Testis (tissue), 3 donors: ENCODE results near the gene FAM98A. TPM values are rescaled to one million over a fixed set of nuclear protein-coding genes. Genes with fewer than 3 reads are reported as not detected.
A peak's percentile ranks its signal among the peaks of the same experiment; 100 is the strongest.

Experiments
- DNase-seq: peaks from one replicate; pipeline ENCODE4 v3.0.0-alpha.2; 2019
- H3K27ac ChIP-seq, 2 donors: fragments of 200-600 bp; sonication (generic); one replicate each; pipeline ENCODE4 v1.5.1; 2019
- H3K27me3 ChIP-seq: fragments of 200-600 bp; sonication (generic); one replicate; pipeline ENCODE4 v1.5.1; 2019
- H3K36me3 ChIP-seq: fragments of 200-600 bp; sonication (generic); one replicate; pipeline ENCODE4 v1.5.1; 2017; ENCODE audit warnings: low read depth; ENCODE audit errors: missing control alignments
- H3K4me1 ChIP-seq: fragments of 200-600 bp; sonication (generic); one replicate; pipeline ENCODE4 v1.5.1; 2019
- H3K4me3 ChIP-seq, 2 donors: fragments of 200-600 bp; sonication (generic); one replicate each; pipeline ENCODE4 v1.5.1; 2017 to 2019
- H3K9me3 ChIP-seq: fragments of 200-600 bp; sonication (generic); one replicate; pipeline ENCODE4 v1.5.1; 2017
- POLR2A ChIP-seq: fragments of 450-650 bp; IDR thresholded peaks from one replicate; pipeline ENCODE4 v1.6.1; 2017; ENCODE audit warnings: antibody characterized with exemption, mild to moderate bottlenecking, moderate library complexity
- WGBS, 2 donors: methylation state at CpG; one replicate each; pipeline ENCODE4 v1.1.5; 2018; 5-methylcytosine and 5-hydroxymethylcytosine counted together
- intact Hi-C: fragments of 100-400 bp; cut with DNase I; formaldehyde crosslinking; loops from one replicate; pipeline ENCODE4 v1.15.1; 2023; ENCODE audit warnings: low total_unique reads
- polyA plus RNA-seq: library from polyadenylated mRNA; stranded (reverse); fragments of 350-450 nt; fragmentation: Illumina TruSeq; extraction: RNeasy Lipid Tissue Mini Kit (QIAGEN cat#74804); gene quantifications from one replicate; pipeline ENCODE4 v1.2.3, GENCODE V29; 2014; ENCODE audit warnings: low read depth, low replicate concordance; ENCODE audit not compliant: insufficient read depth
- total RNA-seq, 2 donors: library from RNA; depleted of rRNA; stranded (reverse); fragments of >200 nt; gene quantifications; one replicate each; pipeline ENCODE4 v1.2.3, GENCODE V29; 2016
- TF ChIP-seq, protein P1 (sequence below), 3 experiments: fragments of 450-650 bp in 2 of 3; fragments of 200-600 bp in 1 of 3; sonication (generic) in 1 of 3; IDR thresholded peaks; one replicate each; pipeline ENCODE4 v1.5.1; 2016 to 2019; ENCODE audit warnings: antibody characterized with exemption in 3 of 3, mild to moderate bottlenecking in 2 of 3, moderate library complexity in 1 of 3

Gene FAM98A
- total and polyA plus RNA-seq, 3 donors from 2014 or later: 133 to 231 (median 134) TPM

GRCh38 chr2:33560017-33560416, 39.1 kb downstream of the FAM98A start:
- H3K36me3 ChIP-seq: no peaks in the 10 kb centered on the region
- WGBS, 2 donors: 74 to 75% methylated on average over 2 of the region's 2 CpGs
- no peak overlapping the region for H3K27ac ChIP-seq
- intact Hi-C loops: no loop called here
- no peak overlapping the region for H3K4me3 ChIP-seq
- no peak for TF ChIP-seq POLR2A
- TF ChIP-seq, protein P1, sequence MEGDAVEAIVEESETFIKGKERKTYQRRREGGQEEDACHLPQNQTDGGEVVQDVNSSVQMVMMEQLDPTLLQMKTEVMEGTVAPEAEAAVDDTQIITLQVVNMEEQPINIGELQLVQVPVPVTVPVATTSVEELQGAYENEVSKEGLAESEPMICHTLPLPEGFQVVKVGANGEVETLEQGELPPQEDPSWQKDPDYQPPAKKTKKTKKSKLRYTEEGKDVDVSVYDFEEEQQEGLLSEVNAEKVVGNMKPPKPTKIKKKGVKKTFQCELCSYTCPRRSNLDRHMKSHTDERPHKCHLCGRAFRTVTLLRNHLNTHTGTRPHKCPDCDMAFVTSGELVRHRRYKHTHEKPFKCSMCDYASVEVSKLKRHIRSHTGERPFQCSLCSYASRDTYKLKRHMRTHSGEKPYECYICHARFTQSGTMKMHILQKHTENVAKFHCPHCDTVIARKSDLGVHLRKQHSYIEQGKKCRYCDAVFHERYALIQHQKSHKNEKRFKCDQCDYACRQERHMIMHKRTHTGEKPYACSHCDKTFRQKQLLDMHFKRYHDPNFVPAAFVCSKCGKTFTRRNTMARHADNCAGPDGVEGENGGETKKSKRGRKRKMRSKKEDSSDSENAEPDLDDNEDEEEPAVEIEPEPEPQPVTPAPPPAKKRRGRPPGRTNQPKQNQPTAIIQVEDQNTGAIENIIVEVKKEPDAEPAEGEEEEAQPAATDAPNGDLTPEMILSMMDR (IDR thresholded peaks at IDR 0.05): no peak
- H3K27me3 ChIP-seq: no peaks in the 10 kb centered on the region
- peaks cover 6% of the 10 kb centered on the region for H3K4me1 ChIP-seq
- DNase-seq: no peak
- H3K9me3 ChIP-seq: no peaks in the 10 kb centered on the region

DNA sequence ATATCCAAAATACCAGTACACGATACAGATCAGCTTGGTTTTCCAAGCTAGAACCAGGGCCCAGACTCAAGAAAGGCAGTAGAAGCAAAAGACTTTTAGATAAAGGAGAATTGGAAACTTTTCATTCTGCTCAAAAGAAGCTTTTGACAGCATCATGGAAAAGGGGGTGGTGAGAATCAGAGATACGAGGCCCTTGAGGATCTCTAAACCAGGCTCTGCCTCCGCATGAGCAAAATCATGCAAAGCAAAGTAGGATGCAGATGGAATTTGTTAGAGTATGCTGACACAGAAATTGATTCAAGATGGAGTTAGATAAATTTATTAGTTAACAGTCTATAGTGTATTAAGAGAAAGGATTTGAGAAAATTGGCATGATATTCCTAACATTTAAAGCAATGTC, 39.8 kb downstream of the FAM98A start:
- H3K27me3 ChIP-seq: no peaks in the 10 kb centered on the region
- no peak for DNase-seq
- 93 to 98% methylated on average over 3 of the region's 3 CpGs for WGBS, 2 donors
- TF ChIP-seq POLR2A: no peak
- TF ChIP-seq, protein P1 (IDR thresholded peaks at IDR 0.05): no peak
- intact Hi-C loops: no loop called here
- peaks cover 8% of the 10 kb centered on the region for H3K4me1 ChIP-seq
- H3K4me3 ChIP-seq: no peak overlapping the region
- H3K36me3 ChIP-seq: no peaks in the 10 kb centered on the region
- no peaks in the 10 kb centered on the region for H3K9me3 ChIP-seq
- H3K27ac ChIP-seq: no peak overlapping the region

- H3K4me3 ChIP-seq: no peak overlapping the region
- intact Hi-C loops: no loop called here
- peaks cover 8% of the 10 kb centered on the region for H3K4me1 ChIP-seq
- 52 to 61% methylated on average over 3 of the region's 3 CpGs for WGBS, 2 donors
- H3K9me3 ChIP-seq: no peaks in the 10 kb centered on the region
- peak overlapping the region in 1 of 2 donors; percentile 3 for H3K27ac ChIP-seq
- no peaks in the 10 kb centered on the region for H3K36me3 ChIP-seq
- no peak for DNase-seq
- TF ChIP-seq POLR2A: no peak
- TF ChIP-seq, protein P1 (IDR thresholded peaks at IDR 0.05): no peak
- H3K27me3 ChIP-seq: no peaks in the 10 kb centered on the region
Measured at GRCh38 chr2:33555681-33556080, 43.4 kb downstream of the FAM98A start.

GRCh38 chr2:33552758-33553461, 46.2 kb downstream of the FAM98A start:
- peaks cover 8% of the 10 kb centered on the region for H3K4me1 ChIP-seq
- no peaks in the 10 kb centered on the region for H3K27me3 ChIP-seq
- H3K36me3 ChIP-seq: no peaks in the 10 kb centered on the region
- no peak overlapping the region for H3K4me3 ChIP-seq
- no peak for DNase-seq
- 67 to 79% methylated on average over 1 of the region's 1 CpG for WGBS, 2 donors
- no peaks in the 10 kb centered on the region for H3K9me3 ChIP-seq
- no peak overlapping the region for H3K27ac ChIP-seq
- intact Hi-C loops: no loop called here
- no peak for TF ChIP-seq POLR2A

GRCh38 chr2:33550206-33550605, 48.9 kb downstream of the FAM98A start:
- Histone ChIP-seq H3K9me3 (no peaks in the 10 kb centered on the region), H3K27me3 (no peaks in the 10 kb centered on the region), H3K4me3 (no peak overlapping the region), H3K27ac (no peak overlapping the region), H3K36me3 (no peaks in the 10 kb centered on the region), H3K4me1 (peaks cover 4% of the 10 kb centered on the region)
- DNase-seq: no peak
- TF ChIP-seq, protein P1 (IDR thresholded peaks at IDR 0.05): no peak
- no peak for TF ChIP-seq POLR2A
- intact Hi-C loops: no loop called here
- WGBS, 2 donors: 91 to 93% methylated on average over 3 of the region's 3 CpGs
